Measurements from ENCODE around the gene FANCC. TPM values are rescaled to one million over a fixed set of nuclear protein-coding genes. Genes with fewer than 3 reads are reported as not detected.

Gene FANCC
- total and polyA plus RNA-seq, 2 of the 8 experiments (the other 6 are each of a cell fraction or from before 2014, with no cell fraction given): 7.8 to 15.2 TPM

- Histone ChIP-seq H2BK120ac (replicated peaks; ENCODE audit: low read depth, low read length) (no peak overlapping the region), H3K18ac (ENCODE audit: extremely low read depth, low read length) (no peak overlapping the region), H2BK12ac (ENCODE audit: low read depth, low read length) (no peak overlapping the region), H3K56ac (replicated peaks; ENCODE audit: insufficient read length, low read depth, low read length) (no peak overlapping the region), H3K23ac (ENCODE audit: insufficient read length) (no peak overlapping the region), H3K4me2 (ENCODE audit: insufficient read depth in 1 of 2, low read depth in 2 of 2, low read length in 2 of 2) (no peak overlapping the region), H4K91ac (replicated peaks; ENCODE audit: insufficient read length, low read length) (no peak overlapping the region), H3K14ac (ENCODE audit: insufficient read length) (no peak overlapping the region), H2BK15ac (ENCODE audit: low read length) (no peak overlapping the region), H4K5ac (ENCODE audit: insufficient read length, low read depth, low read length) (no peak overlapping the region), H3K36me3 (ENCODE audit: control insufficient read depth in 2 of 4, insufficient read depth in 4 of 4, low read length in 3 of 4) (no peaks in the 10 kb centered on the region), H2AFZ (ENCODE audit: low read length) (no peak overlapping the region), H3K79me1 (ENCODE audit: low read depth, low read length) (no peaks in the 10 kb centered on the region), H3K27me3 (replicated peaks in 1 of 4; ENCODE audit: control insufficient read depth in 3 of 4, extremely low read depth in 1 of 4, insufficient read depth in 3 of 4, low read length in 3 of 4) (no peaks in the 10 kb centered on the region), H4K20me1 (replicated peaks in 1 of 2; ENCODE audit: control insufficient read depth in 1 of 2, insufficient read depth in 2 of 2, low read length in 2 of 2) (no peaks in the 10 kb centered on the region), H3K27ac (ENCODE audit: low read depth, low read length) (no peak overlapping the region), H3K9me3 (ENCODE audit: insufficient read depth in 2 of 2, low read depth in 1 of 2, low read length in 1 of 2) (no peaks in the 10 kb centered on the region), H2BK5ac (ENCODE audit: low read depth, low read length) (no peak overlapping the region), H3K79me2 (ENCODE audit: control insufficient read depth in 1 of 2, insufficient read depth in 2 of 2, low read length in 2 of 2) (no peaks in the 10 kb centered on the region), H3K9ac (replicated peaks in 1 of 4; ENCODE audit: extremely low read depth in 1 of 4, low read depth in 3 of 4, low read length in 3 of 4) (no peak overlapping the region), H2AK5ac (ENCODE audit: low read depth, low read length) (no peak overlapping the region), H3K4me1 (replicated peaks in 1 of 4; ENCODE audit: control insufficient read depth in 3 of 4, insufficient read depth in 4 of 4, low read length in 3 of 4) (peaks cover 0 to 2% (median under 1%) of the 10 kb centered on the region in 4 experiments; a peak in 3 of 7 replicates), H4K8ac (ENCODE audit: extremely low read depth, insufficient read depth, low read length) (no peak overlapping the region), H3K4ac (replicated peaks; ENCODE audit: insufficient read length, low read depth, low read length) (no peak overlapping the region), H3K4me3 (ENCODE audit: extremely low read depth in 1 of 4, insufficient read depth in 2 of 4, low read depth in 3 of 4, low read length in 4 of 4) (no peak overlapping the region), H2BK20ac (ENCODE audit: low read length) (no peak overlapping the region), H3K23me2 (ENCODE audit: low read depth, low read length) (no peaks in the 10 kb centered on the region)
- CTCF ChIA-PET (ENCODE audit: partially characterized antibody): interaction anchor here (0.7 to 2.0 kb wide), 2 partner anchors 58 to 740 kb away, joined by 3 to 7 read pairs; no protein-coding TSS in a partner anchor
- POLR2A ChIA-PET (ENCODE audit: partially characterized antibody): no interaction called here
- no peak for DNase-seq (ENCODE audit: low read depth in 1 of 2, low spot score in 2 of 2)
- FAIRE-seq: no peak
- TF ChIP-seq JUN (IDR thresholded peaks at IDR 0.05; ENCODE audit: low read depth, low read length): no peak
- TF ChIP-seq EGR1 (IDR thresholded peaks at IDR 0.05; ENCODE audit: borderline replicate concordance, low read depth, low read length): no peak
- no peak for TF ChIP-seq RAD21 (IDR thresholded peaks at IDR 0.05 in 1 of 2, conservative IDR thresholded peaks at IDR 0.05 in 1 of 2; ENCODE audit: low read depth in 2 of 2, low read length in 2 of 2)
- no peak for TF ChIP-seq MAFK (IDR thresholded peaks at IDR 0.05; ENCODE audit: low read depth, low read length)
- no peak for TF ChIP-seq GABPA (IDR thresholded peaks at IDR 0.05; ENCODE audit: borderline replicate concordance, insufficient read depth, low read length)
- TF ChIP-seq KDM1A (IDR thresholded peaks at IDR 0.05; ENCODE audit: borderline replicate concordance, low read length): no peak
- TF ChIP-seq SP2 (IDR thresholded peaks at IDR 0.05; ENCODE audit: low read length): no peak
- no peak for TF ChIP-seq ATF2 (IDR thresholded peaks at IDR 0.05; ENCODE audit: low read length)
- no peak for TF ChIP-seq MAX (IDR thresholded peaks at IDR 0.05)
- no peak for TF ChIP-seq TBP (IDR thresholded peaks at IDR 0.05; ENCODE audit: low read depth, low read length)
- TF ChIP-seq BCL11A (IDR thresholded peaks at IDR 0.05; ENCODE audit: low read depth in 2 of 2, low read length in 2 of 2): no peak
- TF ChIP-seq POLR2A (IDR thresholded peaks at IDR 0.05; ENCODE audit: control extremely low read depth in 1 of 2, low read depth in 2 of 2, low read length in 2 of 2): no peak
- TF ChIP-seq TAF7 (optimal IDR thresholded peaks at IDR 0.05; ENCODE audit: borderline replicate concordance, low read depth, low read length): no peak
- no peak for TF ChIP-seq ZNF274 (IDR thresholded peaks at IDR 0.05; ENCODE audit: borderline replicate concordance, extremely low read depth, low read length)
These were observed 91.8 kb downstream of the FANCC start for GRCh38 chr9:95225726-95226106.
